Breast epithelium (tissue), 3 donors: Measurements from ENCODE around the gene SRGAP1.

ENCODE experiments used
- CTCF ChIP-seq, 3 donors: fragments of 450-650 bp; IDR thresholded peaks; one replicate each; pipeline ENCODE4 v1.5.1; 2016 to 2017; ENCODE audit warnings: antibody characterized with exemption in 3 of 3, mild to moderate bottlenecking in 3 of 3, moderate library complexity in 3 of 3
- POLR2AphosphoS5 ChIP-seq, 3 donors: sonication (generic); formaldehyde crosslinking; IDR thresholded peaks; one replicate each; pipeline ENCODE4 v1.6.1; 2017; ENCODE audit warnings: antibody characterized with exemption in 3 of 3

DNA sequence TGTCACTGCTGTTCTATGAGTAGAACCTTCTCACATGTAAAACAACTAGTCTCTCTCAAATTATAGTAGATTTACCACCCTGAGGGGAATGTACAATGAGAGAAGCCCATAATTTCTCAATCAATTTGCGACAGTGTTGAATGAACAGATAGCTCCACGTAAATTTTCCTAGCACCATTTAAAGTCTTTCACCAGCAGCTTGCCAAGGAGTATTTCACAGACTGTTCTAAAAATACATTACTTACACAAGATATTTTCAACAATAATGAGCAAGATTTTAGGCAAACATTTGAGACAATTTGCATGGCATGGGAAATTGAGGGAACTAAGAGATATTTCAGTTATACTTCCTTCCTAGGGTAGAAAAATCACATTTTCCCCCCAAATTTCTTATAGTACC, 226.0 kb downstream of the SRGAP1 start:
- no peak for TF ChIP-seq POLR2AphosphoS5 (IDR thresholded peaks at IDR 0.05)
- TF ChIP-seq CTCF (IDR thresholded peaks at IDR 0.05): no peak
